HepG2 (cell line): ENCODE data around the gene TOMM7. TPM values are rescaled to one million over a fixed set of nuclear protein-coding genes. Genes with fewer than 3 reads are reported as not detected.
A peak's percentile ranks its signal among the peaks of the same experiment; 100 is the strongest.

ENCODE experiments used
- EP300 ChIP-seq, 3 experiments: sonication (generic) in 1 of 3; formaldehyde crosslinking in 1 of 3; IDR thresholded peaks; 2 replicates each; pipeline versions ENCODE4 v1.5.1 to v1.6.1; 2011 to 2020; ENCODE audit warnings: low read depth in 2 of 3, low read length in 2 of 3, borderline replicate concordance in 1 of 3, improper control_type of control experiment in 1 of 3, mild to moderate bottlenecking in 1 of 3, missing genetic modification reagents in 1 of 3, moderate library complexity in 1 of 3
- HOXA5 ChIP-seq: sonication (generic); formaldehyde crosslinking; IDR thresholded peaks from 2 replicates; pipeline ENCODE4 v1.4.0; 2020; ENCODE audit warnings: missing genetic modification reagents
- MED8 ChIP-seq: sonication (generic); formaldehyde crosslinking; IDR thresholded peaks from 2 replicates; pipeline ENCODE4 v1.8.1; 2023; ENCODE audit warnings: mild to moderate bottlenecking, missing genetic modification reagents; ENCODE audit not compliant: insufficient replicate concordance
- MTF1 ChIP-seq: sonication (generic); formaldehyde crosslinking; IDR thresholded peaks from 2 replicates; pipeline ENCODE4 v1.5.0; 2020; ENCODE audit warnings: missing genetic modification reagents
- NCOA1 ChIP-seq: sonication (generic); formaldehyde crosslinking; IDR thresholded peaks from 2 replicates; pipeline ENCODE4 v1.9.0; 2021; ENCODE audit warnings: missing genetic modification reagents
- NONO ChIP-seq, 2 experiments: fragments of 450-650 bp in 1 of 2; sonication (generic) in 1 of 2; formaldehyde crosslinking in 1 of 2; IDR thresholded peaks in 1 of 2; conservative IDR thresholded peaks in 1 of 2; 2 replicates each; pipeline versions ENCODE4 v1.6.1 to v1.8.0; 2017 to 2022; ENCODE audit warnings: mild to moderate bottlenecking in 1 of 2, missing genetic modification reagents in 1 of 2, moderate library complexity in 1 of 2
- PATZ1 ChIP-seq: sonication (generic); formaldehyde crosslinking; IDR thresholded peaks from 2 replicates; pipeline ENCODE4 v1.4.0; 2020; ENCODE audit warnings: missing genetic modification reagents
- PITX1 ChIP-seq: sonication (generic); formaldehyde crosslinking; IDR thresholded peaks from 2 replicates; pipeline ENCODE4 v1.5.1; 2020; ENCODE audit warnings: mild to moderate bottlenecking, missing genetic modification reagents
- SALL2 ChIP-seq: sonication (generic); formaldehyde crosslinking; IDR thresholded peaks from 2 replicates; pipeline ENCODE4 v1.8.1; 2023; ENCODE audit warnings: mild to moderate bottlenecking, missing genetic modification reagents, inconsistent platforms
- SIN3A ChIP-seq: IDR thresholded peaks from 2 replicates; pipeline ENCODE4 v1.6.1; 2011; ENCODE audit warnings: low read depth, mild to moderate bottlenecking, control low read depth, low read length, borderline replicate concordance
- TEAD2 ChIP-seq: sonication (generic); formaldehyde crosslinking; IDR thresholded peaks from 2 replicates; pipeline ENCODE4 v1.9.0; 2021; ENCODE audit warnings: missing genetic modification reagents
- ZBTB49 ChIP-seq: sonication (generic); formaldehyde crosslinking; IDR thresholded peaks from 2 replicates; pipeline ENCODE4 v1.4.0; 2020; ENCODE audit warnings: missing genetic modification reagents, borderline replicate concordance
- ZNF282 ChIP-seq: fragments of 450-650 bp; IDR thresholded peaks from 2 replicates; pipeline ENCODE4 v1.6.1; 2018; ENCODE audit not compliant: partially characterized antibody
- ZNF333 ChIP-seq: sonication (generic); formaldehyde crosslinking; IDR thresholded peaks from 2 replicates; pipeline ENCODE4 v1.4.0; 2020; ENCODE audit warnings: mild to moderate bottlenecking, missing genetic modification reagents, borderline replicate concordance
- ZNF543 ChIP-seq: sonication (generic); formaldehyde crosslinking; IDR thresholded peaks from 2 replicates; pipeline ENCODE4 v1.4.0; 2020; ENCODE audit warnings: mild to moderate bottlenecking, missing genetic modification reagents
- ZNF607 ChIP-seq: sonication (generic); formaldehyde crosslinking; IDR thresholded peaks from 2 replicates; pipeline ENCODE4 v1.5.1; 2020; ENCODE audit warnings: missing genetic modification reagents, mild to moderate bottlenecking, borderline replicate concordance
- ZNF780A ChIP-seq: sonication (generic); formaldehyde crosslinking; IDR thresholded peaks from 2 replicates; pipeline ENCODE4 v1.8.0; 2022; ENCODE audit warnings: mild to moderate bottlenecking, missing genetic modification reagents, moderate library complexity
- ZNF83 ChIP-seq: sonication (generic); formaldehyde crosslinking; IDR thresholded peaks from 2 replicates; pipeline ENCODE4 v1.4.0; 2020; ENCODE audit warnings: missing genetic modification reagents, mild to moderate bottlenecking, borderline replicate concordance
- ZSCAN22 ChIP-seq: sonication (generic); formaldehyde crosslinking; IDR thresholded peaks from 2 replicates; pipeline ENCODE4 v1.4.0; 2020; ENCODE audit warnings: mild to moderate bottlenecking, missing genetic modification reagents
- polyA plus RNA-seq, 8 experiments: library from polyadenylated mRNA; depleted of rRNA in 3 of 8; stranded (reverse) in 7 of 8; unstranded in 1 of 8; fragments of >200 nt; fragmentation: Illumina TruSeq in 4 of 8; extraction: Trizol in 4 of 8; gene quantifications; 2 replicates each; pipeline versions ENCODE4 v1.2.1 to v1.2.3, GENCODE V29; 2011 to 2016; ENCODE audit warnings: low read depth in 4 of 8, missing spikeins in 1 of 8, mixed read lengths in 1 of 8; ENCODE audit not compliant: insufficient read depth in 1 of 8
- total RNA-seq, 5 experiments: library from RNA; depleted of rRNA; stranded (reverse); fragments of >200 nt; fragmentation: Illumina TruSeq; extraction: Trizol; gene quantifications; 2 replicates each; pipeline ENCODE4 v1.2.3, GENCODE V29; 2016; ENCODE audit warnings: low read depth in 1 of 5
- TF ChIP-seq, protein P1 (sequence below): sonication (generic); formaldehyde crosslinking; IDR thresholded peaks from 2 replicates; pipeline ENCODE4 v1.8.0; 2022; ENCODE audit warnings: low read depth, missing genetic modification reagents
- TF ChIP-seq, protein P2 (sequence below): sonication (generic); formaldehyde crosslinking; IDR thresholded peaks from 2 replicates; pipeline ENCODE4 v1.5.0; 2020; ENCODE audit warnings: missing genetic modification reagents

TOMM7 gene
- total and polyA plus RNA-seq, 2 of the 13 experiments (the other 11 are each of a cell fraction or from before 2014, with no cell fraction given), result 251 to 369 TPM

- no peak for TF ChIP-seq MED8 (CRISPR knock-in tag)
- peak; percentile 89; the same call in 1 of the 2 replicates for TF ChIP-seq MTF1 (CRISPR knock-in tag)
- TF ChIP-seq HOXA5 (CRISPR knock-in tag), result peak; percentile 80
- TF ChIP-seq SALL2 (CRISPR knock-in tag), result peak; percentile 96
- peak; percentile 98 for TF ChIP-seq PATZ1 (CRISPR knock-in tag)
- peak; percentile 33; the same call in 1 of the 2 replicates for TF ChIP-seq SIN3A
- TF ChIP-seq NCOA1 (CRISPR knock-in tag), result no peak
- TF ChIP-seq, protein P1, sequence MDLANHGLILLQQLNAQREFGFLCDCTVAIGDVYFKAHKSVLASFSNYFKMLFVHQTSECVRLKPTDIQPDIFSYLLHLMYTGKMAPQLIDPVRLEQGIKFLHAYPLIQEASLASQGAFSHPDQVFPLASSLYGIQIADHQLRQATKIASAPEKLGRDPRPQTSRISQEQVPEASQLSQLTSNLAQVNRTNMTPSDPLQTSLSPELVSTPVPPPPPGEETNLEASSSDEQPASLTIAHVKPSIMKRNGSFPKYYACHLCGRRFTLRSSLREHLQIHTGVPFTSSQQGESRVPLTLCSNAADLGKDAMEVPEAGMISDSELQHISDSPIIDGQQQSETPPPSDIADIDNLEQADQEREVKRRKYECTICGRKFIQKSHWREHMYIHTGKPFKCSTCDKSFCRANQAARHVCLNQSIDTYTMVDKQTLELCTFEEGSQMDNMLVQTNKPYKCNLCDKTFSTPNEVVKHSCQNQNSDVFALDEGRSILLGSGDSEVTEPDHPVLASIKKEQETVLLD (CRISPR knock-in tag), result peak; percentile 66; the same call in 1 of the 2 replicates
- peak; percentile 73 for TF ChIP-seq PITX1 (CRISPR knock-in tag)
- TF ChIP-seq NONO (IDR thresholded peaks at IDR 0.05), result no peak
- peak; percentile 74 for TF ChIP-seq NONO (CRISPR knock-in tag; conservative IDR thresholded peaks at IDR 0.05)
- TF ChIP-seq ZNF607, result 0 out of 2 replicates have a peak, but pooled peaks have one; percentile 55
- no peak for TF ChIP-seq ZBTB49 (CRISPR knock-in tag)
- no peak for TF ChIP-seq ZNF282
- TF ChIP-seq EP300 (IDR thresholded peaks at IDR 0.05; ENCODE audit: low read depth in 2 of 2, low read length in 2 of 2), result 0 out of 4 replicates have a peak, but pooled peaks of 1 of the 2 experiments have one; percentile 5
- peak; percentile 22; the same call in 1 of the 2 replicates for TF ChIP-seq EP300 (CRISPR knock-in tag; IDR thresholded peaks at IDR 0.05; ENCODE audit: borderline replicate concordance)
- peak; percentile 81 for TF ChIP-seq ZNF543
- TF ChIP-seq TEAD2 (CRISPR knock-in tag), result no peak
- TF ChIP-seq ZNF83 (CRISPR knock-in tag), result no peak
- TF ChIP-seq ZNF333, result 0 out of 2 replicates have a peak, but pooled peaks have one; percentile 27
- TF ChIP-seq, protein P2, sequence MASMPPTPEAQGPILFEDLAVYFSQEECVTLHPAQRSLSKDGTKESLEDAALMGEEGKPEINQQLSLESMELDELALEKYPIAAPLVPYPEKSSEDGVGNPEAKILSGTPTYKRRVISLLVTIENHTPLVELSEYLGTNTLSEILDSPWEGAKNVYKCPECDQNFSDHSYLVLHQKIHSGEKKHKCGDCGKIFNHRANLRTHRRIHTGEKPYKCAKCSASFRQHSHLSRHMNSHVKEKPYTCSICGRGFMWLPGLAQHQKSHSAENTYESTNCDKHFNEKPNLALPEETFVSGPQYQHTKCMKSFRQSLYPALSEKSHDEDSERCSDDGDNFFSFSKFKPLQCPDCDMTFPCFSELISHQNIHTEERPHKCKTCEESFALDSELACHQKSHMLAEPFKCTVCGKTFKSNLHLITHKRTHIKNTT (CRISPR knock-in tag), result no peak
- peak; percentile 91 for TF ChIP-seq ZNF780A (CRISPR knock-in tag)
- TF ChIP-seq ZSCAN22, result 0 out of 2 replicates have a peak, but pooled peaks have one; percentile 53
Observed at GRCh38 chr7:22854158-22855048, 31.8 kb upstream of the TOMM7 start (continued).
